ENCODE results near the gene TRIM23. TPM values are rescaled to one million over a fixed set of nuclear protein-coding genes. Genes with fewer than 3 reads are reported as not detected.

The TRIM23 gene
- total and polyA plus RNA-seq, 2 donors (not counting 1 experiment from before 2014, with no cell fraction given) = 3.1 to 21.0 TPM

GRCh38 chr5:65562731-65563701, 61.1 kb downstream of the TRIM23 start, which contains the start of the genes CENPK and PPWD1:
Gene CENPK, minus strand, starts transcription at chr5:65563168. Its CDS starts 8,261 bp downstream, at chr5:65554907.
Gene PPWD1, plus strand, starts transcription at chr5:65563296. Its CDS starts 15 bp downstream, at chr5:65563311.
- Mint-ChIP-seq H3K4me3 (peak within 1 kb of the TSS; percentile 93), H3K27ac (peak within 1 kb of the TSS; percentile 95), H3K9me3 (ENCODE audit: insufficient read depth) (no peaks in the 10 kb centered on the region), H3K27me3 (no peaks in the 10 kb centered on the region), H3K4me1 (peaks cover 38% of the 10 kb centered on the region)
- Histone ChIP-seq H3K9me3 (ENCODE audit: control extremely low read depth in 1 of 3, control insufficient read depth in 2 of 3, insufficient read depth in 1 of 3, low read length in 2 of 3) (no peaks in the 10 kb centered on the region), H3K9ac (ENCODE audit: low read length) (peak within 1 kb of the TSS; percentile 85), H3K4me3 (ENCODE audit: control extremely low read depth in 1 of 5, extremely low read depth in 1 of 5, insufficient read depth in 1 of 5, low read depth in 2 of 5, low read length in 4 of 5) (peak within 1 kb of the TSS; percentile 74 to 97 (median 91)), H4K20me1 (ENCODE audit: control insufficient read depth, insufficient read depth, low read length, poor library complexity, severe bottlenecking) (no peaks in the 10 kb centered on the region), H3K27me3 (replicated peaks in 1 of 4; ENCODE audit: control extremely low read depth in 1 of 4, control insufficient read depth in 3 of 4, insufficient read depth in 4 of 4, low read length in 3 of 4) (no peaks in the 10 kb centered on the region), H3K79me2 (ENCODE audit: control insufficient read depth, insufficient read depth, low read length) (peaks cover 46% of the 10 kb centered on the region), H3K4me1 (ENCODE audit: control insufficient read depth in 2 of 2, insufficient read depth in 2 of 2, low read length in 2 of 2) (peaks cover 19 to 20% of the 10 kb centered on the region in 2 donors), H3K27ac (ENCODE audit: low read length in 2 of 2) (peak within 1 kb of the TSS; percentile 89 to 90), H2AFZ (ENCODE audit: insufficient read depth, low read depth, low read length, poor library complexity, severe bottlenecking) (peak within 1 kb of the TSS; percentile 97), H3K4me2 (replicated peaks; ENCODE audit: low read depth, low read length, poor library complexity, severe bottlenecking) (peak within 1 kb of the TSS; percentile 86), H3K36me3 (replicated peaks in 1 of 2; ENCODE audit: control extremely low read depth in 1 of 2, control insufficient read depth in 1 of 2, extremely low read depth in 1 of 2, insufficient read depth in 2 of 2, low read length in 1 of 2) (peaks cover 0 to 3% of the 10 kb centered on the region in 2 experiments)
- POLR2A ChIA-PET = interaction anchor here (1.1 to 1.8 kb wide), 4 partner anchors 61 to 794 kb away, joined by 3 to 9 read pairs (median 4); partner anchors contain the start of genes CWC27, SREK1IP1 and TRIM23
- intact Hi-C loops (cut with micrococcal nuclease) = loop anchor here (1.0 to 10.0 kb wide), 8 partner anchors 61 to 795 kb away; partner anchors contain the start of genes CWC27, NLN, SGTB and SREK1IP1
- ATAC-seq (ENCODE audit: low read depth) (peak; percentile 99), DNase-seq (peak; percentile 95)
- under 1% methylated on average over 45 of the region's 54 CpGs for WGBS (ENCODE audit: insufficient coverage)
- no peak for TF ChIP-seq EZH2 (IDR thresholded peaks at IDR 0.05; ENCODE audit: borderline replicate concordance, insufficient read depth, low read depth, low read length, poor library complexity, severe bottlenecking)
- TF ChIP-seq CTCF (IDR thresholded peaks at IDR 0.05) = no peak
- CTCF ChIA-PET = interaction anchor here (0.5 to 1.7 kb wide), 6 partner anchors 61 to 1966 kb away, joined by 3 to 7 read pairs (median 3); partner anchors contain the start of gene TRIM23

Measured in B cell (primary cell).